KMS-11 (cell line): ENCODE results near the gene CAPRIN2.

Source experiments
- H2AFZ ChIP-seq: fragments of 200-600 bp; sonication (generic); 2 replicates; pipeline ENCODE4 v1.6.1; 2016; ENCODE audit warnings: antibody characterized with exemption, mixed run types, low read depth
- H3K27ac ChIP-seq: fragments of 200-600 bp; sonication (generic); 2 replicates; pipeline ENCODE4 v1.6.1; 2016; ENCODE audit warnings: mild to moderate bottlenecking, mixed run types
- H3K27me3 ChIP-seq: fragments of 200-600 bp; sonication (generic); 2 replicates; pipeline ENCODE4 v1.6.1; 2017; ENCODE audit warnings: mild to moderate bottlenecking, low read depth, mixed run types, moderate library complexity; ENCODE audit not compliant: insufficient read depth
- H3K36me3 ChIP-seq: fragments of 200-600 bp; sonication (generic); 2 replicates; pipeline ENCODE4 v1.6.1; 2017; ENCODE audit warnings: mild to moderate bottlenecking, mixed run types; ENCODE audit not compliant: insufficient read depth
- H3K4me1 ChIP-seq: fragments of 200-600 bp; sonication (generic); 2 replicates; pipeline ENCODE4 v1.6.1; 2016; ENCODE audit warnings: mild to moderate bottlenecking, low read depth, mixed run types; ENCODE audit not compliant: poor library complexity, severe bottlenecking
- H3K4me2 ChIP-seq: fragments of 200-600 bp; sonication (generic); 2 replicates; pipeline ENCODE4 v1.7.0; 2016; ENCODE audit warnings: mild to moderate bottlenecking, mixed run types
- H3K4me3 ChIP-seq: fragments of 200-600 bp; sonication (generic); IDR thresholded peaks from 2 replicates; pipeline ENCODE4 v1.6.1; 2017; ENCODE audit warnings: low read depth, low read length, mixed read lengths; ENCODE audit not compliant: insufficient read depth
- H3K79me2 ChIP-seq: fragments of 200-600 bp; sonication (generic); 2 replicates; pipeline ENCODE4 v1.6.1; 2016; ENCODE audit warnings: low read depth, mixed run types; ENCODE audit not compliant: insufficient read depth
- H3K9ac ChIP-seq: fragments of 200-600 bp; sonication (generic); 2 replicates; pipeline ENCODE4 v1.6.1; 2016; ENCODE audit warnings: mild to moderate bottlenecking, mixed run types
- H4K20me1 ChIP-seq: fragments of 200-600 bp; sonication (generic); 2 replicates; pipeline ENCODE4 v1.6.1; 2016; ENCODE audit warnings: mild to moderate bottlenecking, mixed run types; ENCODE audit not compliant: insufficient read depth
- CTCF ChIP-seq: fragments of 200-600 bp; sonication (generic); conservative IDR thresholded peaks from 2 replicates; pipeline ENCODE4 v1.6.1; 2017; ENCODE audit warnings: low read depth, mild to moderate bottlenecking, antibody characterized with exemption, low read length, moderate library complexity, mixed read lengths

CAPRIN2 gene

GRCh38 chr12:30678221-30678620, 76.5 kb downstream of the CAPRIN2 start:
- H3K27ac ChIP-seq, result no peak overlapping the region
- H3K9ac ChIP-seq, result no peak overlapping the region
- no peaks in the 10 kb centered on the region for H3K27me3 ChIP-seq
- 0 out of 2 replicates have a peak, but pooled peaks cover 3% of the 10 kb centered on the region for H4K20me1 ChIP-seq
- H3K4me3 ChIP-seq, result no peak overlapping the region
- no peaks in the 10 kb centered on the region for H3K79me2 ChIP-seq
- no peaks in the 10 kb centered on the region; the same call in 1 of the 2 replicates for H3K36me3 ChIP-seq
- no peaks in the 10 kb centered on the region for H3K4me1 ChIP-seq
- no peak for TF ChIP-seq CTCF
- no peak overlapping the region for H3K4me2 ChIP-seq
- no peak overlapping the region for H2AFZ ChIP-seq

GRCh38 chr12:30661210-30661609, 93.5 kb downstream of the CAPRIN2 start:
- no peak for TF ChIP-seq CTCF
- no peaks in the 10 kb centered on the region for H3K36me3 ChIP-seq
- no peaks in the 10 kb centered on the region for H3K27me3 ChIP-seq
- no peak overlapping the region for H3K9ac ChIP-seq
- H3K79me2 ChIP-seq, result no peaks in the 10 kb centered on the region
- no peak overlapping the region for H3K4me2 ChIP-seq
- no peak overlapping the region for H3K27ac ChIP-seq
- H3K4me1 ChIP-seq, result no peaks in the 10 kb centered on the region
- no peaks in the 10 kb centered on the region for H4K20me1 ChIP-seq
- no peak overlapping the region for H2AFZ ChIP-seq
- no peak overlapping the region for H3K4me3 ChIP-seq
